ENCODE results near the gene HAT1. TPM values are rescaled to one million over a fixed set of nuclear protein-coding genes. Genes with fewer than 3 reads are reported as not detected.

Gene HAT1
- total and polyA plus RNA-seq, 4 donors = 11.8 to 45.1 (median 16.3) TPM

- H3K9ac ChIP-seq (ENCODE audit: low read depth in 1 of 2, low read length in 2 of 2) = no peak overlapping the region
- TF ChIP-seq FOXA2 (IDR thresholded peaks at IDR 0.05) = no peak
- TF ChIP-seq NR2F2 (IDR thresholded peaks at IDR 0.05) = no peak
- no peak for TF ChIP-seq HNF4G (IDR thresholded peaks at IDR 0.05)
- no peak for TF ChIP-seq RAD21 (IDR thresholded peaks at IDR 0.05)
- no peak for TF ChIP-seq ZBTB33 (IDR thresholded peaks at IDR 0.05)
- no peak for TF ChIP-seq ATF3 (IDR thresholded peaks at IDR 0.05)
- no peak for TF ChIP-seq TAF1 (conservative IDR thresholded peaks at IDR 0.05)
- TF ChIP-seq YY1 (IDR thresholded peaks at IDR 0.05) = no peak
- TF ChIP-seq REST (IDR thresholded peaks at IDR 0.05) = no peak
- no peak for TF ChIP-seq RXRA (IDR thresholded peaks at IDR 0.05)
- no peak for TF ChIP-seq FOXA1 (IDR thresholded peaks at IDR 0.05)
- TF ChIP-seq SP1 (IDR thresholded peaks at IDR 0.05) = no peak
- no peak for TF ChIP-seq CTCF (IDR thresholded peaks at IDR 0.05; ENCODE audit: low read depth, low read length, missing input control)
- no peak for TF ChIP-seq HNF4A (conservative IDR thresholded peaks at IDR 0.05)
- TF ChIP-seq MAX (IDR thresholded peaks at IDR 0.05) = no peak
- no peak for TF ChIP-seq JUND (IDR thresholded peaks at IDR 0.05)
- no peak for TF ChIP-seq GABPA (IDR thresholded peaks at IDR 0.05 in 1 of 2, conservative IDR thresholded peaks at IDR 0.05 in 1 of 2)
- WGBS = 88% methylated on average over 5 of the region's 5 CpGs
Observed at GRCh38 chr2:171883275-171883893, 38.9 kb upstream of the HAT1 start.

More at GRCh38 chr2:171883275-171883893, 38.9 kb upstream of the HAT1 start:
- no peak overlapping the region for H3K4me3 ChIP-seq (ENCODE audit: low read depth in 1 of 3, low read length in 3 of 3)
- H3K4me1 ChIP-seq (ENCODE audit: control insufficient read depth in 4 of 4, insufficient read depth in 4 of 4, low read length in 3 of 4) = no peaks in the 10 kb centered on the region
- no peaks in the 10 kb centered on the region for H3K9me3 ChIP-seq (ENCODE audit: control insufficient read depth in 4 of 4, low read length in 3 of 4)
- DNase-seq (ENCODE audit: low spot score) = no peak
- H3K27ac ChIP-seq (ENCODE audit: low read depth in 1 of 2, low read length in 2 of 2) = no peak overlapping the region
- H3K27me3 ChIP-seq (ENCODE audit: control insufficient read depth in 4 of 4, insufficient read depth in 4 of 4, low read length in 3 of 4) = peaks cover 0 to 6% (median 0%) of the 10 kb centered on the region in 4 donors
- no peaks in the 10 kb centered on the region for H3K36me3 ChIP-seq (ENCODE audit: control insufficient read depth in 4 of 4, insufficient read depth in 3 of 4, low read depth in 1 of 4, low read length in 3 of 4)

All from liver (tissue), 9 donors.